B cell (primary cell): ENCODE results near the gene LRRTM3. TPM values are rescaled to one million over a fixed set of nuclear protein-coding genes. Genes with fewer than 3 reads are reported as not detected.

Source experiments
- ATAC-seq: fragments of 200-7000 bp; cut with Tn5 transposase; one replicate; pipeline ENCODE4 v1.10.0; 2021; ENCODE audit warnings: low read depth, mild to moderate bottlenecking, moderate number of reproducible peaks, moderate library complexity
- CTCF ChIA-PET: fragments of 350-600 bp; sonication (Branson Sonifier 250); formaldehyde crosslinking; loops from one replicate; lab custom pipeline; 2021; ENCODE audit warnings: antibody characterized with exemption, inconsistent platforms; lab: Charles Lee
- POLR2A ChIA-PET: fragments of 350-600 bp; sonication (Branson Sonifier 250); formaldehyde crosslinking; loops from one replicate; lab custom pipeline; 2021; ENCODE audit warnings: antibody characterized with exemption; lab: Charles Lee
- DNase-seq: peaks from one replicate; pipeline ENCODE4 v3.0.0; 2013
- H2AFZ ChIP-seq: 2 replicates; pipeline ENCODE4 v1.6.1; 2012; ENCODE audit warnings: mild to moderate bottlenecking, low read depth, low read length; ENCODE audit not compliant: insufficient read depth, poor library complexity, severe bottlenecking
- H3K27ac ChIP-seq, 2 donors: 1 replicate in 1 of 2; 2 replicates in 1 of 2; pipeline ENCODE4 v1.5.1; 2012 to 2013; ENCODE audit warnings: low read length in 2 of 2, mild to moderate bottlenecking in 2 of 2, moderate library complexity in 1 of 2
- H3K27me3 ChIP-seq, 4 experiments: fragments of 200-600 bp in 1 of 4; sonication (generic) in 1 of 4; replicated peaks in 1 of 4; 1 replicate in 2 of 4; 2 replicates in 2 of 4; pipeline versions ENCODE4 v1.6.1 to v1.7.0; 2013 to 2016; ENCODE audit warnings: low read length in 3 of 4, mild to moderate bottlenecking in 2 of 4, mixed read lengths in 1 of 4, moderate library complexity in 1 of 4; ENCODE audit not compliant: insufficient read depth in 4 of 4, control insufficient read depth in 3 of 4; ENCODE audit errors: control extremely low read depth in 1 of 4
- H3K36me3 ChIP-seq, 2 experiments: replicated peaks in 1 of 2; 1 replicate in 1 of 2; 2 replicates in 1 of 2; pipeline versions ENCODE4 v1.6.1 to v1.7.1; 2013; ENCODE audit warnings: low read length in 1 of 2; ENCODE audit not compliant: insufficient read depth in 2 of 2, control insufficient read depth in 1 of 2; ENCODE audit errors: control extremely low read depth in 1 of 2, extremely low read depth in 1 of 2
- H3K4me1 ChIP-seq, 2 donors: fragments of 200-600 bp in 1 of 2; sonication (generic) in 1 of 2; 1 replicate in 1 of 2; 2 replicates in 1 of 2; pipeline versions ENCODE4 v1.5.1 to v1.6.1; 2013 to 2017; ENCODE audit warnings: low read length in 2 of 2; ENCODE audit not compliant: control insufficient read depth in 2 of 2, insufficient read depth in 2 of 2
- H3K4me2 ChIP-seq: replicated peaks from 2 replicates; pipeline ENCODE3; 2012; ENCODE audit warnings: mild to moderate bottlenecking, low read depth, low read length; ENCODE audit not compliant: poor library complexity, severe bottlenecking
- H3K4me3 ChIP-seq, 5 experiments: fragments of 200-600 bp in 1 of 5; sonication (generic) in 1 of 5; 1 replicate in 3 of 5; 2 replicates in 2 of 5; pipeline versions ENCODE4 v1.5.1 to v1.7.0; 2011 to 2016; ENCODE audit warnings: low read length in 4 of 5, mild to moderate bottlenecking in 4 of 5, low read depth in 2 of 5, control low read depth in 1 of 5, moderate library complexity in 1 of 5; ENCODE audit not compliant: insufficient read depth in 1 of 5; ENCODE audit errors: control extremely low read depth in 1 of 5, extremely low read depth in 1 of 5
- H3K79me2 ChIP-seq: fragments of 200-600 bp; sonication (generic); one replicate; pipeline ENCODE4 v1.6.0; 2016; ENCODE audit warnings: low read length; ENCODE audit not compliant: control insufficient read depth, insufficient read depth
- H3K9ac ChIP-seq: fragments of 200-600 bp; sonication (generic); 2 replicates; pipeline ENCODE4 v1.6.1; 2017; ENCODE audit warnings: mild to moderate bottlenecking, low read length, moderate library complexity
- H3K9me3 ChIP-seq, 3 donors: one replicate each; pipeline versions ENCODE4 v1.6.1 to v1.7.1; 2013; ENCODE audit warnings: low read length in 2 of 3; ENCODE audit not compliant: control insufficient read depth in 2 of 3, insufficient read depth in 1 of 3; ENCODE audit errors: control extremely low read depth in 1 of 3
- H4K20me1 ChIP-seq: 2 replicates; pipeline ENCODE4 v1.6.0; 2012; ENCODE audit warnings: mild to moderate bottlenecking, low read length; ENCODE audit not compliant: insufficient read depth, control insufficient read depth, poor library complexity, severe bottlenecking
- H3K27ac Mint-ChIP-seq: one replicate; pipeline ENCODE4 v1.8.0; 2021; ENCODE audit warnings: mixed read lengths
- H3K27me3 Mint-ChIP-seq: one replicate; pipeline ENCODE4 v1.8.0; 2021; ENCODE audit warnings: mixed read lengths
- H3K4me1 Mint-ChIP-seq: one replicate; pipeline ENCODE4 v1.8.0; 2021; ENCODE audit warnings: mixed read lengths
- H3K4me3 Mint-ChIP-seq: one replicate; pipeline ENCODE4 v1.8.0; 2021; ENCODE audit warnings: mixed read lengths
- H3K9me3 Mint-ChIP-seq: one replicate; pipeline ENCODE4 v1.8.0; 2022; ENCODE audit warnings: mixed read lengths; ENCODE audit not compliant: insufficient read depth
- EZH2 ChIP-seq: IDR thresholded peaks from 2 replicates; pipeline ENCODE4 v1.6.1; 2012; ENCODE audit warnings: borderline replicate concordance, low read depth, mild to moderate bottlenecking, moderate library complexity, low read length; ENCODE audit not compliant: insufficient read depth, poor library complexity, severe bottlenecking
- WGBS: methylation state at CpG from one replicate; pipeline ENCODE4 v1.1.5; 2013; ENCODE audit warnings: missing lambda C conversion rate; ENCODE audit not compliant: insufficient coverage; 5-methylcytosine and 5-hydroxymethylcytosine counted together
- intact Hi-C: fragments of 100-400 bp; cut with micrococcal nuclease; formaldehyde crosslinking; loops from one replicate; pipeline ENCODE4 v1.10.0; 2022
- polyA plus RNA-seq: library from polyadenylated mRNA; depleted of rRNA; stranded (reverse); fragments of >200 nt; gene quantifications from 2 replicates; pipeline ENCODE4 v1.2.3, GENCODE V29; 2012
- total RNA-seq, 2 donors: library from RNA; stranded (reverse); fragments of 120-200 nt in 1 of 2; gene quantifications; 1 replicate in 1 of 2; 2 replicates in 1 of 2; pipeline versions ENCODE4 v1.2.3 to v1.2.4, GENCODE V29; 2013 to 2022
- TF ChIP-seq, protein P1 (sequence below): fragments of 200-600 bp; IDR thresholded peaks from one replicate; pipeline ENCODE4 v1.8.0; 2022; ENCODE audit warnings: antibody characterized with exemption, mild to moderate bottlenecking

LRRTM3 gene
- total and polyA plus RNA-seq, 2 donors (not counting 1 experiment from before 2014, with no cell fraction given) = not detected

DNA sequence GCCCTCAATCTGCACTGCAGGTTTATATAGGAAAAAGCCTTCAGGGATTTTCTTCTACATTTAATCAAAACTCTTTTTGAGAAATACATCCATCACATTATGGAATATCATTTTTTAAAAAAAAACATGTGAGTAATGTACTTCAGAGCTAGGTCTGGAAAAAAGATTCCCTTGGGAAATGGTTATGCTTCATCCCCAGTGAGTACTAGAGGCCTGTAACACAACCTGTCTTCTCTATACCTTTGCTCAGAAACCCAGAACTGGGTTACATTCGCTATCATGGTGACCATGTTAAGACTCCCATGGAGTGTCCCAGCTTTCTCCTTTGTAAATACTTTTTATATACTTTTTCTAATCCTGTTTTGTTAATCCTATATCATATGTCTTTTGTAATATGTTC, 186.9 kb downstream of the LRRTM3 start:
- H3K4me3 ChIP-seq = no peak overlapping the region
- no CpG with 5 or more reads among the region's 1 CpG for WGBS
- no peak overlapping the region for H3K27ac ChIP-seq
- Mint-ChIP-seq H3K27ac (no peak overlapping the region), H3K9me3 (no peaks in the 10 kb centered on the region), H3K4me3 (no peak overlapping the region), H3K4me1 (no peaks in the 10 kb centered on the region), H3K27me3 (no peaks in the 10 kb centered on the region)
- no peaks in the 10 kb centered on the region for H4K20me1 ChIP-seq
- intact Hi-C loops = no loop called here
- H3K4me1 ChIP-seq = no peaks in the 10 kb centered on the region
- H3K4me2 ChIP-seq = no peak overlapping the region
- ChIA-PET POLR2A (no interaction called here), CTCF (no interaction called here)
- no peak for TF ChIP-seq EZH2
- TF ChIP-seq, protein P1, sequence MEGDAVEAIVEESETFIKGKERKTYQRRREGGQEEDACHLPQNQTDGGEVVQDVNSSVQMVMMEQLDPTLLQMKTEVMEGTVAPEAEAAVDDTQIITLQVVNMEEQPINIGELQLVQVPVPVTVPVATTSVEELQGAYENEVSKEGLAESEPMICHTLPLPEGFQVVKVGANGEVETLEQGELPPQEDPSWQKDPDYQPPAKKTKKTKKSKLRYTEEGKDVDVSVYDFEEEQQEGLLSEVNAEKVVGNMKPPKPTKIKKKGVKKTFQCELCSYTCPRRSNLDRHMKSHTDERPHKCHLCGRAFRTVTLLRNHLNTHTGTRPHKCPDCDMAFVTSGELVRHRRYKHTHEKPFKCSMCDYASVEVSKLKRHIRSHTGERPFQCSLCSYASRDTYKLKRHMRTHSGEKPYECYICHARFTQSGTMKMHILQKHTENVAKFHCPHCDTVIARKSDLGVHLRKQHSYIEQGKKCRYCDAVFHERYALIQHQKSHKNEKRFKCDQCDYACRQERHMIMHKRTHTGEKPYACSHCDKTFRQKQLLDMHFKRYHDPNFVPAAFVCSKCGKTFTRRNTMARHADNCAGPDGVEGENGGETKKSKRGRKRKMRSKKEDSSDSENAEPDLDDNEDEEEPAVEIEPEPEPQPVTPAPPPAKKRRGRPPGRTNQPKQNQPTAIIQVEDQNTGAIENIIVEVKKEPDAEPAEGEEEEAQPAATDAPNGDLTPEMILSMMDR = no peak
- no peaks in the 10 kb centered on the region for H3K27me3 ChIP-seq
- H3K9ac ChIP-seq = no peak overlapping the region
- DNase-seq = no peak
- no peaks in the 10 kb centered on the region for H3K79me2 ChIP-seq
- H2AFZ ChIP-seq = no peak overlapping the region
- no peaks in the 10 kb centered on the region for H3K9me3 ChIP-seq
- no peaks in the 10 kb centered on the region for H3K36me3 ChIP-seq
- no peak for ATAC-seq

- Histone ChIP-seq H3K4me1 (no peaks in the 10 kb centered on the region), H3K9me3 (no peaks in the 10 kb centered on the region), H2AFZ (no peak overlapping the region), H4K20me1 (no peaks in the 10 kb centered on the region), H3K9ac (no peak overlapping the region), H3K27me3 (no peaks in the 10 kb centered on the region), H3K79me2 (no peaks in the 10 kb centered on the region), H3K4me2 (no peak overlapping the region), H3K27ac (no peak overlapping the region), H3K36me3 (no peaks in the 10 kb centered on the region), H3K4me3 (no peak overlapping the region)
- no peaks in the 10 kb centered on the region for H3K27me3 Mint-ChIP-seq
- H3K4me1 Mint-ChIP-seq = no peaks in the 10 kb centered on the region
- no peak overlapping the region for H3K27ac Mint-ChIP-seq
- ChIA-PET POLR2A (no interaction called here), CTCF (no interaction called here)
- no peak overlapping the region for H3K4me3 Mint-ChIP-seq
- TF ChIP-seq, protein P1 = no peak
- TF ChIP-seq EZH2 = no peak
- intact Hi-C loops = no loop called here
- no peak for ATAC-seq
- H3K9me3 Mint-ChIP-seq = no peaks in the 10 kb centered on the region
- WGBS = 75% methylated on average over 1 of the region's 2 CpGs
- DNase-seq = no peak
Observed at GRCh38 chr10:67114945-67115344, 189.1 kb downstream of the LRRTM3 start.
